Forelimb muscle (tissue), 1 donor: Measurements from ENCODE around the gene TNFSF13B. TPM values are rescaled to one million over a fixed set of nuclear protein-coding genes. Genes with fewer than 3 reads are reported as not detected.
"Not testable (repeated sequence)": the region's sequence is repeated elsewhere in the genome, so short reads cannot be mapped to it uniquely, and the experiment has no call there.

Experiments used
- DNase-seq: peaks from one replicate; pipeline ENCODE4 v3.0.0-alpha.2; 2013; ENCODE audit warnings: low read depth
- polyA plus RNA-seq: library from polyadenylated mRNA; unstranded; fragments of 120-200 nt; gene quantifications from one replicate; pipeline ENCODE4 v1.2.1, GENCODE V29; 2013; ENCODE audit not compliant: insufficient read length

Gene TNFSF13B
- polyA plus RNA-seq = 2.3 TPM

GRCh38 chr13:108269601-108270328 lies at the start of gene TNFSF13B:
Gene TNFSF13B, plus strand, starts transcription at chr13:108269718. Its CDS starts 178 bp downstream, at chr13:108269896.
- no peak for DNase-seq

- no peak for DNase-seq
These were observed 49.5 kb upstream of the TNFSF13B start for GRCh38 chr13:108220041-108220440.

GRCh38 chr13:108223687-108224503 lies 45.6 kb upstream of the TNFSF13B start:
- no peak for DNase-seq

GRCh38 chr13:108225440-108225839 lies 44.1 kb upstream of the TNFSF13B start:
- no peak for DNase-seq

GRCh38 chr13:108226184-108226583 lies 43.3 kb upstream of the TNFSF13B start:
- DNase-seq = no peak

GRCh38 chr13:108227651-108228272 lies 41.8 kb upstream of the TNFSF13B start:
- peak; percentile 36 for DNase-seq

GRCh38 chr13:108230377-108230776 lies 39.1 kb upstream of the TNFSF13B start:
- DNase-seq = no peak

GRCh38 chr13:108249150-108249549 lies 20.4 kb upstream of the TNFSF13B start:
- no peak for DNase-seq

GRCh38 chr13:108257248-108257647 lies 12.3 kb upstream of the TNFSF13B start:
- no peak for DNase-seq

GRCh38 chr13:108263621-108264355 lies 5.7 kb upstream of the TNFSF13B start:
- no peak for DNase-seq

GRCh38 chr13:108266321-108266990 lies 3.1 kb upstream of the TNFSF13B start:
- no peak for DNase-seq

- DNase-seq = no peak
These were observed 2.2 kb upstream of the TNFSF13B start for GRCh38 chr13:108267347-108267746.

- DNase-seq = not testable (repeated sequence)
These were observed 1.7 kb upstream of the TNFSF13B start for GRCh38 chr13:108267855-108268254.

- DNase-seq = no peak
These were observed 929 bp upstream of the TNFSF13B start for GRCh38 chr13:108268466-108269112.

GRCh38 chr13:108270442-108270841 lies 924 bp downstream of the TNFSF13B start:
- no peak for DNase-seq

GRCh38 chr13:108272333-108272732 lies 2.8 kb downstream of the TNFSF13B start:
- no peak for DNase-seq

GRCh38 chr13:108273429-108274118 lies 4.1 kb downstream of the TNFSF13B start:
- no peak for DNase-seq

GRCh38 chr13:108274718-108275117 lies 5.2 kb downstream of the TNFSF13B start:
- DNase-seq = no peak

- no peak for DNase-seq
These were observed 6.5 kb downstream of the TNFSF13B start for GRCh38 chr13:108276060-108276459.

GRCh38 chr13:108278466-108278865 lies 8.9 kb downstream of the TNFSF13B start:
- DNase-seq = no peak
